Superior temporal gyrus (tissue), 1 donor: ENCODE measurements around the gene KLRB1.
"Not testable (repeated sequence)": the region's sequence is repeated elsewhere in the genome, so short reads cannot be mapped to it uniquely, and the experiment has no call there.

Source experiments
- DNase-seq: peaks from one replicate; pipeline ENCODE4 v3.0.0-alpha.2; 2016; ENCODE audit errors: extremely low spot score

The KLRB1 gene

DNA sequence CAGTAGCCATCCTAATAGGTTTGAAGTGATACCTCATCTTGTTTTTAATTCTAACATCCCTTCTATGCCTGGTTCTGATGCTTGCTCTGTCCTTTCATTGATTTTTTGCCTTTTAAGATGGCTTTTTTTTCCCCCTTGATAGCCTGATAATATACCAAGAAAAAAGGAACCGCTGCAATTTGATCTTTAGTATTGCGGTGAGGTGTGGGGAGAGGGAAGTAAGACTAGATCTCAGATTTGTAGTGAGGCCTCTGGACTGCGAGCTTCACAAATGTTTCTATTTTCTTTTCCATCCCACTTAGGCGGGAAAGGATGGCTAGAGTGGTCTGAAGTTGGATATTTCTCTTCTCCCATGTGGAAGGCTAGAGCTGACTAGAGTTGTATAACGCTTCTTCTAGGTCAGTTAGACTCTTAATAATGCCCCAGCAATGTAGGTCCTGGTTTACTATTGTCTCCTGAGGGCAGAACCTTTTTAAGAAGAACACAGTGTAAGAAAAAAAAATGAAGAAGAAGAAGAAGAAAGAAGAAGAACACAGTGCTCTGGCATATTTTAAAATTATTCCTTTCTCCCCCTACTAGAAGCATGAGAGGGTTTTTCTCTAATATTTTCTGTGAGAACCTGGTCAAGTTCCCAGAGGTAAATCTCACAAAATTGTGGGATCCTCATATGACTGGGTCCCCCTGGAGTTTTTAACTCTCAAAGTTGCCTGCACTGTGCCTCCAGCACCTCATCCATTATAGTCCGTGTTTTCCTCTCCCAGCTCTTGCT, 11.9 kb upstream of the KLRB1 start:
- DNase-seq: no peak

DNA sequence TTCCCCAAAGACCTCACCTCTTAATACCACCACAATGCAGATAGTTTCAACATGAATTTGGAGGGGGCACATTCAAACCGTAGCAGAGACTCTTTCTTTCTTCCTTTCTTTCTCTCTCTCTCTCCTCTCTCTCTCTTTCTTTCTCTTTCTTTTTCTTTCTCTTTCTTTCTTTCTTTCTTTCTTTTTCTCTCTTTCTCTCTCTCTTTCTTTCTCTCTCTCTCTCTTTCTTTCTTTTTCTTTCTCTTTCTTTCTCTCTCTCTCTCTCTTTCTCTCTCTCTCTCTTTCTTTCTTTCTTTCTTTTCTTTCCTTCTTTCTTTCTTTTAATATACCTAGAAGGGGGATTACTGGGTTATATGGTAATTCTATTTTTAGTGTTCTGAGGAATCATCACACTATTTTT, 11.2 kb upstream of the KLRB1 start:
- not testable (repeated sequence) for DNase-seq

DNA sequence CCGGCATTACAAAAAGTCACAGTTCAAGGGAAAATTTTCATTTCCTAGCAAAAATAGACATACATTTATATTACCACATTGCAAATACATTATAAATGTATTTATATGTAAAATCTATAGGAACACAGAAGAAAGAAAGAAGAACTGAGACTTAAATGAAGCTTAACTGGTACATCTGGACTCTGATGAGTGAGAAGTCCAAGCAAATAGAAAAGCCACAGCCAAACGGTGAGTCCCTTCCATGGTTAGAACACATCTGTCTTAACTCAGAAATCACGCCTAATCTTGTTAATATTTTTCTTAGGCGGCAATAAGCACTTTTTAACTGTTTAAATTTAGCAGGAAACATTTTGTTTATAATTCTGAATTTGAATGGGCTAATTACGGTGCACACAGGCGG, 9.4 kb upstream of the KLRB1 start:
- no peak for DNase-seq

DNA sequence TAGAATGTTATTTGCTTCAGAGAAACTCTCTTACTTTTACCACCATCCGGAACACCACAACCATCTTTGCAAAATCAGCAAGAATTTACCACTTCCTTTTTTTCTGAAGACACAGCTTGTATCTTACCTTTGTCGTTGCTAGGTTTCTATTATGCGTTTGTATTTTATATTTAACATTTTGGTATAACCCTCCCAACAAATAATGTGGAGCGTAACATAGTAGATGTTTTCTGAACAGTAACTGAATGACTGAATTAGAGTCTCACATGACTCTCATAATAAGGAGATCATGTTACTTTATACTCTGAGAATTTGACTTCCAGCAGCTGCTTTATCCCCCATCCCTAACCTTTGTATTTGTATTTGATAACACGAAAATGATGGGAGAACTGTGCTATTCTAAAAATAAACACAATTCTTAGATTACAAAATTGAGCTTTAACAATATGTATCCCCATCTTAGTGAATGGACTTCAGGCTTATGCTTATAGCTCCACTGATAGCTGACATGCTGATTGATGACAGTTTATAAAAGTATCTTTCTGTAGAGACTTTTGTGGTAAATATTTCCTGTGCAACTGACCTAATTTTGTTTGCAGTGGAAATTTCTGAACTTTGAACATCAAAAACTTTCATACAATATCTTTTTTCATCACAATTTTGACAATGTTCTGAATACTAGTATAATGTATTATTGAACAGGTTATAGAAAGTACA, 7.9 kb upstream of the KLRB1 start:
- DNase-seq: no peak

DNA sequence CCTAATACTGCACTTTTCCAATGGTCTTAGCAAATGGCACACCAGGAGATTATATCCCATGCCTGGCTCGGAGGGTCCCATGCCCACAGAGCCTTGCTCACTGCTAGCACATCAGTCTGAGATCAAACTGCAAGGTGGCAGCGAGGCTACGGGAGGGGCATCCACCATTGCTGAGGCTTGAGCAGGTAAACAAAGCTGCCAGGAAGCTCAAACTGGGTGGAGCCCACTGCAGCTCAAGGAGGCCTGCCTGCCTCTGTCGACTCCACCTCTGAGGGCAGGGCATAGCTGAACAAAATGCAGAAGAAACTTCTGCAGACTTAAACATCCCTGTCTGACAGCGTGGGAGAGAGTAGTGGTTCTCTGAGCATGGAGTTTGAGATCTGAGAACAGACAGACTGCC, 2.9 kb upstream of the KLRB1 start:
- DNase-seq: not testable (repeated sequence)

DNA sequence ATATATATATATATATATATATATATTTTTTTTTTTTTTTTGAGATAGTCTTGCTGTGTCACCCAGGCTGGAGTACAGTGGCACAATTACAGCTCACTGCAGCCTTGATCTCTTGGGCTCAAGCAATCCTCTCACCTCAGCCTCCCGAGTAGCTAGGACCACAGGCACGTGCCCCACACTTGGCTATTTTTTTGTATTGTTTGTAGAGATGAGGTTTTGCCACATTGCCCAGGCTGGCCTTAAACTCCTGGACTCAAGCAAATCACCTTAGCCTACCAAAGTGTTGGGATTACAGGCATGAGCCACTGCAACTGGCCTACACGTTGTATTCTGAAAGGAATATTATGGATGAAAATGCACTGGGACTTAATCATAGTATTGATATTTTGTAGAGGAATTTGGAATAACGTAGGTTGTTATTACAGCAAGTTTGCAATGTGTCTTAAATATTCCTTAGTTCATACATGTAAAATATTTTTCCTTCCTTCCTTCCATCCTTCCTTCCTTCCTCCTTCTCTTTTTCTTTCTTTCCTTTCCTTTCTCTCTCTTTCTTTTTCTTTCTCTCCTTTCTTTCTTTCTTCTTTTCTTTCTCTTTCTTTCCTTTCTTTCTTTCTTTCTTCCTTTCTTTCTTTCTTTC, 862 bp downstream of the KLRB1 start:
- no peak for DNase-seq

DNA sequence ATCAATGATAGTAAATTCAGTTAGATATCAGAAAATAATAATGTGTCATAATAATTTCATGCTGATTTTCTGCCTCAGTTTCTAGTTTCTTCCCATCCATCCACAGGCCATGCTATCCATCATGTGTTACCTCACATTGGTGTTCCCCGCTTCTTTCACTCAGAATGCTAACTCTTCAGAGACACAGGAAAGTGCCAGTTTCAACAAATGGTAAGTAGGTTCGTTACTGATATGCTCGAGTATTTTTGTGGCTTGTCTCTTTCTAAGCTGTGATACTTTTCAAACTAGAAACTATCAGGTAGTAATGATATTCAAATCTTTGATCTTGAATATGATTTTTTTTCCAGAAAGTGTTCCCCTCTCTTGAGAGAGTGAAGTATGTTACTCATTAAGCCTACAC, 1.5 kb downstream of the KLRB1 start:
- DNase-seq: no peak

DNA sequence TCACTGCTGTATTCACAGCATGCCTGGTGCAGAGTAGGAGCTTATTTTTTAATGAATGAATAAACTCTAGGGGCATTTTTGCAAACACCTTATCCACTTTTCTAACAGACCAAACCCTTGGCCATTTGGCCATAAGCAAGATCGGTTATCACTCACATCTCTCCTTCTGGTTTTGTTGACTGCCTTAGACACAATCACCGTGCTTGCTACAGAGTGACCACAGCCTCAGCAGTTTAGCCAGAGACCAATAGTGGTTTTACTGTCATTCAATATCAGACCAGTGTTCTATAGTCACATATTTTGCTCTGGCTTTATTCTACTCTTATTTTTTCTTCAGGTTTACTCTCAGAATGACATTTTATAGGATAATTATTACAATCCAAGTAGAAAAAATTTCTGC, 2.2 kb downstream of the KLRB1 start:
- DNase-seq: no peak

DNA sequence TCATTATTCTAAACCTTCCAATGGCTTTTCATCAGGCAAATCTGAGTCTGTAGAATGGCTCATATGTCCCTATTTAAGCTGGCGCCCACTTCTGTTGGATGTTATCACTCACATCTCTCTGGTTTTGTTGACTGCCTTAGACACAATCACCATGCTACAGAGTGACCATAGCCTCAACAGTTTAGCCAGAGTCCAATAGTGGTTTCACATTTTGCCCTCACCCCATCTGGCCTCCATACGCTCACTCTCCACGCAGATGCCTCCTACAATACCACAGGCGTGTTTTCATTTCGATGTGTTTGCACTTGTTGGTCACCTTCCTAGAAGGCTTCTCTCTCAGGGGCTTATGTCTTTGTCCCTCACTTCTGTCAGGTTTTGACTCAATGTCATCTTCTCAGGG, 3.4 kb downstream of the KLRB1 start:
- no peak for DNase-seq

DNA sequence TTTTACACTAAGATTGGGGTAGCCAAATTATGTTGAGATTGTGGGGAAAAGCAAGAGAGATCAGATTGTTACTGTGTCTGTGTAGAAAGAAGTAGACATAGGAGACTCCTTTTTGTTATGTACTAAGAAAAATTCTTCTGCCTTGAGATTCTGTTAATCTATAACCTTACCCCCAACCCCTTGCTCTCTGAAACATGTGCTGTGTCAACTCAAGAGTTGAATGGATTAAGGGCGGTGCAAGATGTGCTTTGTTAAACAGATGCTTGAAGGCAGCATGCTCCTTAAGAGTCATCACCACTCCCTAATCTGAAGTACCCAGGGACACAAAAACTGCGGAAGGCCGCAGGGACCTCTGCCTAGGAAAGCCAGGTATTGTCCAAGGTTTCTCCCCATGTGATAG, 7.3 kb downstream of the KLRB1 start:
- not testable (repeated sequence) for DNase-seq

DNA sequence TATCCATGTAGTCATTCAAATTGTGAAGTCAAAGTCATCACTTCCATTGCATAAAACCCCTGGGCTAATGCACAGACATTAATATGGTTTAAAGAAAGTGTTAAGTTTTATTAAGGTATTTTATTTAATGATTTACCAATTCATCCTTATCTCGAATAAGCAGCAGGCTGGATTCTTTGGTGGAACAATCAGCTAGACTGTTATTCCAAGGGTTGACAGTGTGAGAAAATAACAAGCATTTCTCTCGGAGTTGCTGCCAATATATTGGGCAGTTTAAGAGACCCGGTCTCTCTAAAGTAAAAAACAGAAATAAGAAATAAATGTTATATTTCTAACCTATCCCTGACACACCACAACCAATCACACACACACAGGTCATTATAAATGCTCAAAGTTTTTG, 9.4 kb downstream of the KLRB1 start:
- no peak for DNase-seq

DNA sequence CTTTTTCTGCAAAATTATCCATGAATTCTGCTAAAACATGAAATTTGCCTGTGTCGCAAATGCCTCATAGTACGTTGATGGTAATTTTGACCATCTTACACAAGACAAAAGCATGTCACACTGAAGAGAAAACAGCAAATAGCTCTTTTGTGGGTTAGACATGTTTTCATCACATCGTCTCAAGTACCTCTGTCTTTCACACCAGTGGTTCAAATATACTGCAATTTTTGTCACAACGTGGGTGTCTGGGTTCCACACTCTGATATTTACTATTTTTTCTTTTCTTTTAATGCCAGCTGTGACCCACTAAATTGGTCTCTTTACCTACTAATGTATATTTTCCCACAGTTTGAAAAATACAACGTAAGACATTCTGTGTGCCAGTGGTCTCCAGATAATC, 10.4 kb downstream of the KLRB1 start:
- peak; percentile 2 for DNase-seq

DNA sequence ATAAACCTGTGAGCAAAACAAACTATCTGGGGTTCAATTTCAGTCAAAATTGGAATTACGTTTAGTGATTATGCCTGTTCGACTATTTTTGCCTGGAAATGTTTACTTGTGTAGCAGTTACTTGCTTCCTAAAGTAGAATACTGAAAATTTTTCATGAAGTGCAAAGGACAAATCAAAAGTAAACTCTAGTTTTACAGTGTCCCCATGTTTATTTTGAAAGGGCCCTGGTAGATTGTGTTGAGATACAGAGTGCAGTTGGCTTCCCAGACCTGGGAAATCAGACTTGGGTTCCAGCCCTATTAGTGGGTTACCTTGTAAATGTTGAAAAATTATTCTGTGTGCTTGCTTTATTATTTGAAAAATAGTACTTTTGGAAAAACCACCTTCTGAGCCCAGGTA, 17.3 kb downstream of the KLRB1 start:
- DNase-seq: no peak

DNA sequence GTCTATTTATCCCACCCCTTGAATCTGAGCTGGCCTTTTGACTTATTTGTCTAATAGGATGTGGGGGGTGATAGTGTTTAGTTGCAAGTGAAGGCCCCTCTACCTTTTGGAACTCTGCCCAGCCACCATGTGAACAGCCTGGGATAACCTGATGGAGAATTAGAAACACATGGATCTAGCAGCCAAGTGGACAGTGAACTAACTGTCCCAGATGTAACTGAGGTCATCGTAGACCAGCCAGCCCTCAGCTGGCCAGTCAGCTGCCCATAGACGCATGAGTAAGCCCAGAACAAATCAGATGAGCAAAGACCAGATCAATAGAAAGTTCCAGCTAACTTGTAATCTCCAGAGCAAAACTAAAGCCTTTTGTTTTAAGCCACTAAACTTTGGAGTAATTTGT, 19.0 kb downstream of the KLRB1 start:
- peak; percentile 4 for DNase-seq

DNA sequence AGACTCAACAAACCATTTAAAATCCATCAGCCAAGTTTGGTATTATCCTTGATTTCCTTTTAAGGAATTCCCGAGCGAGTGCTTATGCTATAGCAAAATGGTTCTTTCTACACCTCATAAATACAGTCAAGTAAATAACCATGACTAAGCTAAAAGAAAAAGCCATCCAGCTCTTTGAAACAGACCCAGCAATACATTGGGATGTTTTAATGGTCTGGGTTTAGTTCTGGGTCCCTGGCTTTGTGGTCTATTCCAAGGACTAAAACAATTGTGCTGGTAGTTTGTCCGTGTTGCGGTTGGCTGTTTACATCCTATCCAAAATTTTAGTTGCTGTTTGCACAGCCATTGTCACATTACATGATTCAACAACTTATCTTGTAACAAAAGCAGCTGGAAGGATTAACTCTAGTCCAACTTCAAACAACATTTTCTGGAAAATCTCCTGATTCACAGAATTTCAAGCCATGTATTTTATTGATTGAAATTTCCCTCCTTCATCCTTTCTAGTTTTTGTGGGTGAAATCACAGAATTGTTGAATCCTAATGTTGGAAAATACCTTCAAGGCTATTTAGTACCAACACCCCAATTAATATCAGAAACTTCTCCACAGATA, 19.6 kb downstream of the KLRB1 start:
- DNase-seq: peak; percentile 4

DNA sequence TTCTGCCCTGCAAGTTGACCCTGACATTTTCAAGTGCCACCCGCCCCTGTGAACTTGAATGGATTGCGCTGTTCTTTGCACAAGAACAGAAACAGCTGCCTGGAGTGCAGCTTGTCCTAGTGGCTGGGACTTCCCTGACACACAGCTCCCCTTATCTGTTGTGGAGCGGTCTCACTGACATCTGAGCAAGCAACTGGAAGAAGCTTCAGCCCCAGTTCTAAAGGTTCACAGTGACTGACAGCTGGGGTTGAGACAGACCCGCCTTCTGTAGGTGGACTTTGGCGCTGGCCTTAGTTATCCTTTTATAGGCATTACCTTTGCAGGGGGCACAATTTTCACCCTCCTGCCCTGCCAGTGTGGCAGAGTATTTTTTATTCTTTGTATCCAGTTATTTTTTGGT, 30.0 kb downstream of the KLRB1 start:
- not testable (repeated sequence) for DNase-seq

DNA sequence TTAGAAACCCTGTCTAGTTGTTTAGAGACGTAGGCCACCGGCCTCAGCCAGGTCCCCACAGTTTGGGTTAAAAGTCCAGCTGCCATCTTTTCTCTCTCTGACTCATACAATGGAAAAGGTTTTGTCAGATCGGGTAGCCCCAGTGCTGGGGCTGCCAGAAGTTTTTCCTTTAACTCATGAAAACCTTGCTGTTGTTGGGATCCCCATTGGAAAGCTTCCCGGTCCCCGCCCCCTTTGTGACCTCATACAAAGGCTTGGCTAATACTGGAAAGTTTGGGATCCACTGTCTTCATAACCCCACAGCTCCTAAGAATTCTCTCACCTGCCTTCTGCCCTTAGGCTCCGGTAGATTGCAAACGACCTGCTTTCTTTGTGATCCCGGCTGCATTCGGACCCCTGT, 40.6 kb downstream of the KLRB1 start:
- DNase-seq: not testable (repeated sequence)

DNA sequence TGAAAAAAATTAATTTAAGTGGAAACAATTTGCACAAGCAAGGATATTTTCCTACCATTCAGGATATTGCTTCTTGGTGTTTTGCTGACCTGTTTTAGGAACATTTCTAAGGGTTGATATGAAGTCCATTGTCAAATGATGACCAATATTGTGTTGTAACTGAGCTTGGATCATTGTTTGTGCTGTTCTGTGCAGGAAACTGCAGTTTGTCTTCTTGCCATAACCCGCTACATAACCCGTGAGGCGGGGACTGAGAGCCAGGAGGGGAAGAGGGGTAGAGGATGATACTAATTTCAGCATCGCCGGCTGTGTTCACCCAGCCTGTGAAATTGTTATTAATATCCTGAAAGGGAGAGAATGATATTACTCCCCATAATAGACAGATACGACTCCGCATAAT, 41.6 kb downstream of the KLRB1 start:
- DNase-seq: not testable (repeated sequence)

DNA sequence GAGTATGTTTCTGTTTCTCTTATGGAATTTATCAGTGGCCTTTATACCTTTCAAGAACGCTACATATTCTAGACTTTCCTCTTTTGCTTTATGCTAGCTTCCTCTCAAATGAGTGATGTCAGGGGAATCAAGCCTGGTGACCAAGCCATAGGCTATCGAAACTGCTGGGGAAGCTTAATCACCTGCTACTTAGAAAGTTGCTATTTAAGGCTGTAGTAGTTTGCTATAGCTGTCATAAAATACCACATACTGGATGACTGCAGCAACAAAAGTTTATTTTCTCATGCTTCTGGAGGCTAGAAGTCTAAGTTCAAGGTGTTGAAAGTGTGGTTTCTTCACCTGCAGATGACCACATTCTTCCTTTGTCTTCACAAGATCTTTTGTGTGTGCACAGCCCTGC, 43.3 kb downstream of the KLRB1 start:
- DNase-seq: not testable (repeated sequence)

DNA sequence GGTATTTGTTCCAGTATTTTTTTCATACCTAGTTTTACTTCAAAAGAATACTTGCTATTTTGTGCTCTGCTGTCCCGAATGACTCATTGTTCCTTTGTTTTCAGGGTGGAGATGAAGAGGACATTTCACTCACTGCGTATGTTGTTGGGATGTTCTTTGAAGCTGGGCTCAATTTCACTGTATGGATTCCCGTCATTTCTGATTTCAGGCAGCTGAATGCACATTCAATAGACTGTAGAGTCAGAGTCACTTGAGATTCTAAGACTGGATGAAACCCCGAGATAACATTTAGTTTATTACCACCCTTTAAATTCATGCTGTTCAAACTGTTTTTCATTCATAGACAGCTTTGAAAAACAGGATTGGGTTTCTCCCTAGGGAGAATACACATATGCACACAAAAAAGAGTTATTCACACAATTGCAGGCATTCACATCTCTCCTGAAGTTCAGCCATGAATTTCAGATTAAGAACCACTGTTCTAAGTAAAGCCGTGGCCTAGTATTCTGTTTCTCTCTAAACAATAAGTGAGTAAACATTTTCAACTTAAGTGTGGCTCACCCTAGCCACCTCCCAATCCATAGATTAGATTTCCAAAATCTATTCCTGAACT, 44.8 kb downstream of the KLRB1 start:
- DNase-seq: not testable (repeated sequence)

DNA sequence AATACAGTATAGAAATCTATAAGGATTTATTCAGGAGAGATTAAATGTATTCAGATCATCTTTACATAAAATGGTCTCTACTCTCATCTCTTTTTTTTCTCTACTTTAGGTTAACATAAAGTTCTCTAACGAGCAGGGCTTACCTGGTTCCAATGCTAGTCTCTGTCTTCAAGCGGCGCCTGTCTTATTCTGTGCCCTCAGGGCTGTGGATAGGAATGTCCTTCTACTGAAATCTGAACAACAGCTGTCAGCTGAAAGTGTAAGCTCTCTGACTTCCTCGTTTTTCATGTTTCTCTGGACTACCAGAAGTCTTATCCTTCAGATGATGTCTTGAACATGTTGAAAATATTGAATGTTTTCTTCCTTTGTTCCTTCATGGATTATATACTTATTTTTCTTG, 62.2 kb downstream of the KLRB1 start:
- DNase-seq: not testable (repeated sequence)
